ENCODE results near the gene MMP1. TPM values are rescaled to one million over a fixed set of nuclear protein-coding genes. Genes with fewer than 3 reads are reported as not detected.

MMP1 gene
- polyA plus RNA-seq, 1 of the 3 experiments (the other 2 are of a cell fraction), result 5.9 TPM

DNA sequence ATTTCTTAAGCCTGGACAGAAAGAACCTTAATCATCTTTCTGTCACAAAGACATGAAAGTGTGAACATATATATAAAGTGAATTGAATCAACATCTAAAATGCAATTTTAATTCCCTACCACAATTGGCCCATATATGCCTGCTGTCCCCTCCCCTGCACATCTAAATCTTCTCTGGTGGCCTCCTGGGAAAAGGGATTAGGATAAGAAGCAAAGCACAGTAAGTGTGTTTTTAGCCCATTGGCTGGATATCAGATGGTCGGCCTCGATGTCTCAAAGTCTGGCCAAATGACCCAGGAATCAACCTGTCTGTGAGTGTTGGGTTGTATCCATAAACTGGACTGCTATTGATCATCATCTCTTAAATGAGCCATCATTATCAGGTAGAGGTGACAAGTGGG, 39.7 kb upstream of the MMP1 start:
- Histone ChIP-seq H3K9me2 (no peaks in the 10 kb centered on the region), H3K36me3 (replicated peaks in 1 of 2; ENCODE audit: control insufficient read depth in 1 of 2, insufficient read depth in 2 of 2, low read length in 1 of 2) (no peaks in the 10 kb centered on the region), H3K9me3 (no peaks in the 10 kb centered on the region), H3F3A (replicated peaks; ENCODE audit: insufficient read depth) (peaks cover 10% of the 10 kb centered on the region), H3K4me1 (ENCODE audit: control insufficient read depth in 1 of 2, insufficient read depth in 2 of 2, low read depth in 1 of 2, low read length in 1 of 2) (peaks cover 0 to 16% of the 10 kb centered on the region in 2 experiments; a peak in 2 of 4 replicates), H3K79me2 (ENCODE audit: insufficient read depth) (no peaks in the 10 kb centered on the region), H3K4me2 (no peak overlapping the region), H3K27me3 (ENCODE audit: insufficient read depth) (no peaks in the 10 kb centered on the region), H4K20me1 (ENCODE audit: insufficient read depth) (no peaks in the 10 kb centered on the region), H3K27ac (ENCODE audit: low read depth in 2 of 2, low read length in 1 of 2) (no peak overlapping the region), H3K4me3 (ENCODE audit: low read depth in 2 of 2, low read length in 1 of 2) (no peak overlapping the region), H3K9ac (no peak overlapping the region), H2AFZ (ENCODE audit: low read depth) (no peak overlapping the region)
- no peak for DNase-seq
- POLR2A ChIA-PET, result no interaction called here
- CTCF ChIA-PET, result no interaction called here
- TF ChIP-seq TAF1 (IDR thresholded peaks at IDR 0.05; ENCODE audit: borderline replicate concordance, low read depth, low read length) (no peak), FOXM1 (IDR thresholded peaks at IDR 0.05; ENCODE audit: low read depth) (no peak), RXRA (IDR thresholded peaks at IDR 0.05; ENCODE audit: borderline replicate concordance, low read depth) (no peak), REST (IDR thresholded peaks at IDR 0.05; ENCODE audit: low read depth, low read length) (no peak), FOXJ3 (CRISPR knock-in tag; IDR thresholded peaks at IDR 0.05) (no peak)
- TF ChIP-seq, protein P1, sequence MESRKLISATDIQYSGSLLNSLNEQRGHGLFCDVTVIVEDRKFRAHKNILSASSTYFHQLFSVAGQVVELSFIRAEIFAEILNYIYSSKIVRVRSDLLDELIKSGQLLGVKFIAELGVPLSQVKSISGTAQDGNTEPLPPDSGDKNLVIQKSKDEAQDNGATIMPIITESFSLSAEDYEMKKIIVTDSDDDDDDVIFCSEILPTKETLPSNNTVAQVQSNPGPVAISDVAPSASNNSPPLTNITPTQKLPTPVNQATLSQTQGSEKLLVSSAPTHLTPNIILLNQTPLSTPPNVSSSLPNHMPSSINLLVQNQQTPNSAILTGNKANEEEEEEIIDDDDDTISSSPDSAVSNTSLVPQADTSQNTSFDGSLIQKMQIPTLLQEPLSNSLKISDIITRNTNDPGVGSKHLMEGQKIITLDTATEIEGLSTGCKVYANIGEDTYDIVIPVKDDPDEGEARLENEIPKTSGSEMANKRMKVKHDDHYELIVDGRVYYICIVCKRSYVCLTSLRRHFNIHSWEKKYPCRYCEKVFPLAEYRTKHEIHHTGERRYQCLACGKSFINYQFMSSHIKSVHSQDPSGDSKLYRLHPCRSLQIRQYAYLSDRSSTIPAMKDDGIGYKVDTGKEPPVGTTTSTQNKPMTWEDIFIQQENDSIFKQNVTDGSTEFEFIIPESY (IDR thresholded peaks at IDR 0.05; ENCODE audit: borderline replicate concordance, low read depth), result no peak
- 19% methylated on average over 2 of the region's 2 CpGs for WGBS (ENCODE audit: low lambda C conversion rate)

DNA sequence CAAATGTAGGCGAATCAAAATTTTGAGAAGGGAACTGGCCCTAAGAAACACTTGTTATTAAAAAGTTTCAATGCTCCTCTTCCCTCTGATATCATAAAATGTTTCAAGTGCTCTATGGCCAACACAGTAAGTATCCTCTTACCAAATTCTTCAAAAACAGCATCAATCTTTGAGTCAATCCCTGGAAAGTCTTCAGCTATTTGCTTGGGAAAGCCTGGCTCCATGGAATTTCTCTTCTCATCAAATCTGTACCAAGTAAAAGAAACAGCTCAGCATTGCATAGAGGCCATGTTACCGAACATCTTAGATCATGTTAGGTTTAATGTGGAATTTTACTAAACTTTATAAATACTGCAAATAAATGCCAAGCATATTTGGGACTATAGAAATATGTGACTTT, 39.2 kb upstream of the MMP1 start:
- Histone ChIP-seq H3K9ac (no peak overlapping the region), H3K9me3 (no peaks in the 10 kb centered on the region), H3K79me2 (ENCODE audit: insufficient read depth) (no peaks in the 10 kb centered on the region), H3K27ac (ENCODE audit: low read depth in 2 of 2, low read length in 1 of 2) (no peak overlapping the region), H4K20me1 (ENCODE audit: insufficient read depth) (no peaks in the 10 kb centered on the region), H3K9me2 (no peaks in the 10 kb centered on the region), H3K4me2 (no peak overlapping the region), H3K4me3 (ENCODE audit: low read depth in 2 of 2, low read length in 1 of 2) (no peak overlapping the region), H3K27me3 (ENCODE audit: insufficient read depth) (no peaks in the 10 kb centered on the region), H3K36me3 (replicated peaks in 1 of 2; ENCODE audit: control insufficient read depth in 1 of 2, insufficient read depth in 2 of 2, low read length in 1 of 2) (no peaks in the 10 kb centered on the region), H3K4me1 (ENCODE audit: control insufficient read depth in 1 of 2, insufficient read depth in 2 of 2, low read depth in 1 of 2, low read length in 1 of 2) (peaks cover 0 to 16% of the 10 kb centered on the region in 2 experiments; a peak in 2 of 4 replicates), H2AFZ (ENCODE audit: low read depth) (no peak overlapping the region), H3F3A (replicated peaks; ENCODE audit: insufficient read depth) (peaks cover 10% of the 10 kb centered on the region)
- no peak for DNase-seq
- TF ChIP-seq USF2 (IDR thresholded peaks at IDR 0.05; ENCODE audit: borderline replicate concordance, low read depth, low read length) (no peak), EZH2phosphoT487 (IDR thresholded peaks at IDR 0.05; ENCODE audit: borderline replicate concordance, low read depth) (no peak), MAX (IDR thresholded peaks at IDR 0.05; ENCODE audit: low read depth) (no peak), RXRA (IDR thresholded peaks at IDR 0.05; ENCODE audit: borderline replicate concordance, low read depth) (no peak), YY1 (IDR thresholded peaks at IDR 0.05; ENCODE audit: low read depth) (no peak), SMC3 (IDR thresholded peaks at IDR 0.05; ENCODE audit: low read depth, low read length) (no peak), FOSL2 (IDR thresholded peaks at IDR 0.05; ENCODE audit: borderline replicate concordance, low read depth) (no peak), PBX3 (IDR thresholded peaks at IDR 0.05) (no peak), ELF1 (IDR thresholded peaks at IDR 0.05) (no peak), JUND (IDR thresholded peaks at IDR 0.05) (no peak)
- ChIA-PET CTCF (no interaction called here), POLR2A (no interaction called here)
- 28% methylated on average over 2 of the region's 2 CpGs for WGBS (ENCODE audit: low lambda C conversion rate)
